ENCODE results near the gene GNB2.

Gene GNB2

DNA sequence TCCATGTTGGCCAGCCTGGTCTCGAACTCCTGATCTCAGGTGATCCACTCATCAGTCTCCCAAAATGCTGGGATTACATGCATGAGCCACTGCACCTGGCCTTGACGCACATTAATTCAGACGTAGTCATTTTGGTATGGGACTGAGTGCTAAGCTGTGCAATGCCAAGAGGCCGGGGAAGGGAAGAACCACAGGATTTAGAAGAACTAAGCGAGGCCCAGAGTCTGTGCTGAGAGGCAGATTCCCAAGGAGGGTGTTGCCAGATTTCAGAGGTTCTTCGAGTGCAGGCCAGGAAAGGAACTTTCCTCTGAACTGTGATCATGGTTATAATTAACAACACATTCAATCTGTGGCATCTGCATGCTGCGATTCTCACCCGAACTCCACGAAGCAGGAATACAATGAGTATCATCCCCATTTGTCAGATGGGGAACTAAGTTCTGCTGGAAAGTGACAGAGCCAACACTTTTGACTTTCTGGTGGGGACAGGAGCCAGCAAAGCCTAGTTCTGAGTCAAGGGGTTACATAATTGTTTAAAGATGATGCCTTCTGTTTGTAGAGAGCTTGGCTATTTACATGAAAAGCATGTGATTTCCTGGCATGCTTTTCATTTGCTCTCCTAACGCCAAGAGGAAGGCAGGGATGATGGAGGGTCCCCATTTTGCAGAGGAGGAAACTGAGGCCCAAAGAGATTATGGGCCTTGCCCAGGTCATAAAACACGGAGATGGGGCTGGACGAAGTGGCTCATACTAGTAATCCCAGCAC is 53.6 kb downstream of the GNB2 start:
- peak; percentile 91 to 94 for DNase-seq (ENCODE audit: low read depth in 2 of 2)

DNA sequence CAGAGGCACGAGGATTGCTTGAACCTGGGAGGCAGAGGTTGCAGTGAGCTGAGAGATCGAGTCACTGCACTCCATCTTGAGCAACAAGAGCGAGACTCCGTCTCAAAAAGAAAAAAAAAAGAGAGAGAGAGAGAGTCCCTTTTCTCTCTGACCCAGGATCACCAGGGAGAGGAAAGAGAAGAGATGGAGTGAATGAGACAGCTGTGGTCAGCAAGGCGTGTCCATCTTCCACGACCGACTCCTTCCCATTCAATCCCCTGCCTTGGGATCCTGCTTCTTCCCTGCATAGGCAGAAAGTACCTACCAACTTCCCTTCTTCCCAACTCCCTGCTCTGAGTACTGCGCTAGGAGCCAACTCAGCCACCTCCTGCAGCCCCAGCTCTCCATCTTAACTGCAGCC is 54.7 kb downstream of the GNB2 start:
- DNase-seq (ENCODE audit: low read depth in 2 of 2): no peak

Data from fibroblast of skin of left biceps (primary cell).